H1 (cell line): ENCODE data around the gene POGZ. TPM values are rescaled to one million over a fixed set of nuclear protein-coding genes. Genes with fewer than 3 reads are reported as not detected.

Experiments
- CTCF ChIA-PET: fragments of 300-600 bp; sonication (Branson Sonifier 250); formaldehyde crosslinking; loops from one replicate; lab custom pipeline; 2021; ENCODE audit not compliant: partially characterized antibody; lab: Charles Lee
- POLR2A ChIA-PET: fragments of 300-600 bp; sonication (Branson Sonifier 250); formaldehyde crosslinking; loops from one replicate; lab custom pipeline; 2021; ENCODE audit warnings: inconsistent platforms; ENCODE audit not compliant: partially characterized antibody; lab: Charles Lee
- DNase-seq, 2 experiments: peaks; one replicate each; pipeline versions ENCODE4 v3.0.0 to v3.0.0-alpha.2; 2010 to 2022; ENCODE audit warnings: low spot score in 2 of 2, low read depth in 1 of 2, mixed read lengths in 1 of 2
- FAIRE-seq: peaks from 2 replicates; lab custom pipeline; 2011; peaks lifted over from hg19 to GRCh38; lab: Jason Lieb, UNC
- H2AFZ ChIP-seq: 2 replicates; pipeline ENCODE4 v1.8.1; 2012; ENCODE audit warnings: low read length, inconsistent platforms
- H2AK5ac ChIP-seq: 2 replicates; pipeline ENCODE4 v1.6.1; 2013; ENCODE audit warnings: low read depth, low read length
- H2BK120ac ChIP-seq: replicated peaks from 2 replicates; pipeline ENCODE3; 2013; ENCODE audit warnings: low read depth, low read length, inconsistent platforms
- H2BK12ac ChIP-seq: 2 replicates; pipeline ENCODE4 v1.6.1; 2013; ENCODE audit warnings: low read depth, low read length
- H2BK15ac ChIP-seq: 2 replicates; pipeline ENCODE4 v1.6.1; 2013; ENCODE audit warnings: low read length
- H2BK20ac ChIP-seq: 2 replicates; pipeline ENCODE4 v1.6.1; 2013; ENCODE audit warnings: low read length
- H2BK5ac ChIP-seq: 2 replicates; pipeline ENCODE4 v1.6.1; 2013; ENCODE audit warnings: low read depth, low read length
- H3K14ac ChIP-seq: 2 replicates; pipeline ENCODE4 v1.6.1; 2013; ENCODE audit warnings: inconsistent platforms; ENCODE audit not compliant: insufficient read length
- H3K18ac ChIP-seq: 2 replicates; pipeline ENCODE4 v1.6.1; 2013; ENCODE audit warnings: low read length; ENCODE audit errors: extremely low read depth
- H3K23ac ChIP-seq: 2 replicates; pipeline ENCODE4 v1.6.1; 2013; ENCODE audit warnings: inconsistent platforms; ENCODE audit not compliant: insufficient read length
- H3K23me2 ChIP-seq: 2 replicates; pipeline ENCODE4 v1.6.1; 2013; ENCODE audit warnings: low read depth, low read length
- H3K27ac ChIP-seq: 2 replicates; pipeline ENCODE4 v1.6.1; 2011; ENCODE audit warnings: low read depth, low read length, inconsistent platforms
- H3K27me3 ChIP-seq, 4 experiments: replicated peaks in 1 of 4; 1 replicate in 1 of 4; 2 replicates in 3 of 4; pipeline versions ENCODE4 v1.6.1 to v1.8.1; 2011 to 2013; ENCODE audit warnings: low read length in 3 of 4, mild to moderate bottlenecking in 3 of 4, inconsistent platforms in 2 of 4, mixed read lengths in 2 of 4, moderate library complexity in 1 of 4; ENCODE audit not compliant: control insufficient read depth in 3 of 4, insufficient read depth in 3 of 4; ENCODE audit errors: extremely low read depth in 1 of 4
- H3K36me3 ChIP-seq, 4 experiments: 2 replicates each; pipeline versions ENCODE4 v1.6.1 to v1.8.1; 2011 to 2013; ENCODE audit warnings: mild to moderate bottlenecking in 4 of 4, low read length in 3 of 4, moderate library complexity in 2 of 4, control low read depth in 1 of 4, inconsistent platforms in 1 of 4; ENCODE audit not compliant: insufficient read depth in 4 of 4, control insufficient read depth in 2 of 4
- H3K4ac ChIP-seq: replicated peaks from 2 replicates; pipeline ENCODE3; 2013; ENCODE audit warnings: low read length, low read depth, mixed read lengths, inconsistent platforms; ENCODE audit not compliant: insufficient read length
- H3K4me1 ChIP-seq, 4 experiments: replicated peaks in 1 of 4; 1 replicate in 1 of 4; 2 replicates in 3 of 4; pipeline versions ENCODE4 v1.6.1 to v1.8.1; 2011 to 2013; ENCODE audit warnings: low read length in 3 of 4, inconsistent platforms in 2 of 4, mixed read lengths in 1 of 4; ENCODE audit not compliant: insufficient read depth in 4 of 4, control insufficient read depth in 3 of 4
- H3K4me2 ChIP-seq, 2 experiments: 2 replicates each; pipeline versions ENCODE4 v1.6.1 to v1.8.1; 2011 to 2013; ENCODE audit warnings: low read depth in 2 of 2, low read length in 2 of 2, control low read depth in 1 of 2, inconsistent platforms in 1 of 2, mild to moderate bottlenecking in 1 of 2; ENCODE audit not compliant: insufficient read depth in 1 of 2
- H3K4me3 ChIP-seq, 4 experiments: fragments of 200-600, 300-600 bp in 1 of 4; sonication (generic), shearing (Covaris generic), sonication (Bioruptor Twin) in 1 of 4; 2 replicates each; pipeline versions ENCODE4 v1.5.1 to v1.8.1; 2011 to 2016; ENCODE audit warnings: low read length in 4 of 4, low read depth in 3 of 4, control low read depth in 2 of 4, inconsistent platforms in 2 of 4, mild to moderate bottlenecking in 2 of 4, mixed read lengths in 1 of 4, moderate library complexity in 1 of 4; ENCODE audit not compliant: insufficient read depth in 2 of 4; ENCODE audit errors: extremely low read depth in 1 of 4
- H3K56ac ChIP-seq: replicated peaks from 2 replicates; pipeline ENCODE3; 2013; ENCODE audit warnings: low read depth, mild to moderate bottlenecking, mixed read lengths, low read length, inconsistent platforms; ENCODE audit not compliant: insufficient read length
- H3K79me1 ChIP-seq: 2 replicates; pipeline ENCODE4 v1.6.1; 2013; ENCODE audit warnings: low read depth, low read length, control low read depth
- H3K79me2 ChIP-seq, 2 experiments: 2 replicates each; pipeline versions ENCODE4 v1.6.1 to v1.8.1; 2012 to 2013; ENCODE audit warnings: low read length in 2 of 2, mild to moderate bottlenecking in 2 of 2, inconsistent platforms in 1 of 2; ENCODE audit not compliant: insufficient read depth in 2 of 2, control insufficient read depth in 1 of 2
- H3K9ac ChIP-seq, 4 experiments: replicated peaks in 1 of 4; 1 replicate in 1 of 4; 2 replicates in 3 of 4; pipeline versions ENCODE4 v1.6.1 to v1.8.1; 2011 to 2013; ENCODE audit warnings: low read depth in 3 of 4, low read length in 3 of 4, control low read depth in 2 of 4, mild to moderate bottlenecking in 2 of 4, moderate library complexity in 2 of 4, inconsistent platforms in 1 of 4; ENCODE audit errors: extremely low read depth in 1 of 4
- H3K9me3 ChIP-seq, 2 experiments: 2 replicates each; pipeline versions ENCODE4 v1.6.1 to v1.8.1; 2012 to 2013; ENCODE audit warnings: mild to moderate bottlenecking in 2 of 2, moderate library complexity in 2 of 2, control low read depth in 1 of 2, inconsistent platforms in 1 of 2, low read depth in 1 of 2, low read length in 1 of 2, mixed read lengths in 1 of 2; ENCODE audit not compliant: insufficient read depth in 2 of 2
- H4K20me1 ChIP-seq, 2 experiments: replicated peaks in 1 of 2; 2 replicates each; pipeline versions ENCODE3 to v1.8.1; 2011 to 2013; ENCODE audit warnings: inconsistent platforms in 2 of 2, low read length in 2 of 2, mild to moderate bottlenecking in 1 of 2; ENCODE audit not compliant: insufficient read depth in 2 of 2, control insufficient read depth in 1 of 2
- H4K5ac ChIP-seq: 2 replicates; pipeline ENCODE4 v1.6.1; 2013; ENCODE audit warnings: low read length, low read depth, mixed read lengths, inconsistent platforms; ENCODE audit not compliant: insufficient read length
- H4K8ac ChIP-seq: 2 replicates; pipeline ENCODE4 v1.8.0; 2013; ENCODE audit warnings: mild to moderate bottlenecking, moderate library complexity, low read length, inconsistent platforms; ENCODE audit not compliant: insufficient read depth; ENCODE audit errors: extremely low read depth
- H4K91ac ChIP-seq: replicated peaks from 2 replicates; pipeline ENCODE3; 2013; ENCODE audit warnings: low read length, mixed read lengths, inconsistent platforms; ENCODE audit not compliant: insufficient read length
- ATF2 ChIP-seq: IDR thresholded peaks from 2 replicates; pipeline ENCODE4 v1.6.1; 2012; ENCODE audit warnings: low read length, inconsistent platforms
- CBX5 ChIP-seq: fragments of 300-800, 300-1000 bp; sonication (generic); IDR thresholded peaks from 2 replicates; pipeline ENCODE4 v1.7.1; 2016; ENCODE audit warnings: antibody characterized with exemption, low read length, low read depth
- CEBPB ChIP-seq: IDR thresholded peaks from 2 replicates; pipeline ENCODE4 v1.6.1; 2012; ENCODE audit warnings: low read depth, low read length
- EZH2 ChIP-seq: fragments of 200-600 bp; sonication (generic); IDR thresholded peaks from 2 replicates; pipeline ENCODE4 v1.7.1; 2012; ENCODE audit warnings: low read depth, mild to moderate bottlenecking, moderate library complexity, low read length, inconsistent platforms; ENCODE audit not compliant: severe bottlenecking
- GABPA ChIP-seq: IDR thresholded peaks from 2 replicates; pipeline ENCODE4 v1.6.1; 2011; ENCODE audit warnings: mild to moderate bottlenecking, low read length, moderate library complexity, borderline replicate concordance; ENCODE audit not compliant: insufficient read depth
- KDM4A ChIP-seq: IDR thresholded peaks from one replicate; pipeline ENCODE4 v1.7.1; 2012; ENCODE audit warnings: low read depth, mild to moderate bottlenecking, moderate library complexity, low read length, inconsistent platforms; ENCODE audit not compliant: severe bottlenecking
- NRF1 ChIP-seq: IDR thresholded peaks from 2 replicates; pipeline ENCODE4 v1.6.1; 2011; ENCODE audit warnings: mild to moderate bottlenecking, low read depth, low read length, improper control_type of control experiment
- PHF8 ChIP-seq: fragments of 200-600 bp; sonication (generic); conservative IDR thresholded peaks from 2 replicates; pipeline ENCODE4 v1.7.1; 2012; ENCODE audit warnings: low read depth, mild to moderate bottlenecking, inconsistent platforms, low read length, moderate library complexity
- RFX5 ChIP-seq: IDR thresholded peaks from 2 replicates; pipeline ENCODE4 v1.6.1; 2011; ENCODE audit warnings: low read depth, low read length, improper control_type of control experiment, borderline replicate concordance
- TAF7 ChIP-seq: optimal IDR thresholded peaks from 2 replicates; pipeline ENCODE3; 2011; ENCODE audit warnings: low read depth, mild to moderate bottlenecking, inconsistent platforms, low read length, moderate library complexity, borderline replicate concordance
- TBP ChIP-seq: IDR thresholded peaks from 2 replicates; pipeline ENCODE4 v1.6.1; 2011; ENCODE audit warnings: low read depth, low read length, improper control_type of control experiment
- WGBS, 2 experiments: shearing (Covaris generic) in 1 of 2; methylation state at CpG; one replicate each; pipeline versions ENCODE4 v1.1.6 to v1.1.7; 2013 to 2015; ENCODE audit warnings: low lambda C conversion rate in 2 of 2, mixed read lengths in 2 of 2, inconsistent platforms in 1 of 2, low coverage in 1 of 2, missing lambda C conversion rate in 1 of 2; ENCODE audit not compliant: insufficient replicate concordance in 2 of 2, insufficient coverage in 1 of 2, insufficient read length in 1 of 2; ENCODE audit errors: extremely low coverage in 1 of 2, missing lambda C conversion rate in 1 of 2; 5-methylcytosine and 5-hydroxymethylcytosine counted together
- polyA plus RNA-seq, 7 experiments: library from polyadenylated mRNA; depleted of rRNA in 3 of 7; stranded (reverse) in 5 of 7; unstranded in 2 of 7; fragments of >200 nt in 5 of 7; fragments of 200-250 nt in 2 of 7; gene quantifications; 1 replicate in 5 of 7; 2 replicates in 1 of 7; 4 replicates in 1 of 7; pipeline versions ENCODE4 v1.2.1 to v1.2.3, GENCODE V29; 2011 to 2013; ENCODE audit warnings: missing spikeins in 2 of 7, mixed read lengths in 2 of 7
- total RNA-seq: library from RNA; stranded (reverse); fragmentation: NEBNext Ultra II Directional; extraction: Animal tissue kit (Norgen Biotek cat#: 25700); gene quantifications from 2 replicates; pipeline ENCODE4 v1.2.1, GENCODE V29; 2021

POGZ gene
- total and polyA plus RNA-seq, 2 of the 8 experiments (the other 6 are each of a cell fraction or from before 2014, with no cell fraction given) = 66.4 to 105 TPM

- Histone ChIP-seq H3K9ac (no peak overlapping the region), H2BK5ac (no peak overlapping the region), H2BK15ac (no peak overlapping the region), H4K91ac (no peak overlapping the region), H3K79me2 (peaks cover 31 to 100% of the 10 kb centered on the region in 2 experiments), H3K18ac (no peak overlapping the region), H2AFZ (no peak overlapping the region), H3K23me2 (no peaks in the 10 kb centered on the region), H2BK120ac (no peak overlapping the region), H3K4me2 (no peak overlapping the region), H3K4me3 (no peak overlapping the region), H3K23ac (no peak overlapping the region), H3K9me3 (no peaks in the 10 kb centered on the region), H3K36me3 (peaks cover 0 to 6% (median 5%) of the 10 kb centered on the region in 4 experiments; a peak in 2 of 8 replicates), H3K56ac (no peak overlapping the region), H3K79me1 (peaks cover 2% of the 10 kb centered on the region), H4K20me1 (peaks cover 7 to 10% of the 10 kb centered on the region in 2 experiments), H2BK20ac (no peak overlapping the region), H3K14ac (no peak overlapping the region), H3K4ac (no peak overlapping the region), H3K27me3 (no peaks in the 10 kb centered on the region), H2BK12ac (no peak overlapping the region; the same call in 1 of the 2 replicates), H2AK5ac (no peak overlapping the region), H3K4me1 (no peaks in the 10 kb centered on the region), H4K8ac (no peak overlapping the region), H4K5ac (no peak overlapping the region), H3K27ac (no peak overlapping the region)
- WGBS, 2 experiments = 75% methylated on average over 4 of the region's 4 CpGs; no CpG with 5 or more reads in 1 of the 2 experiments
- ChIA-PET CTCF (interaction anchor here (0.6 to 1.5 kb wide), 13 partner anchors 10 to 118 kb away, joined by 3 to 7 read pairs (median 3); no protein-coding TSS in a partner anchor), POLR2A (interaction anchor here (1.2 kb wide), 1 partner anchor 85 kb away, joined by 3 read pairs; no protein-coding TSS in a partner anchor)
- FAIRE-seq = no peak
- DNase-seq = no peak
- TF ChIP-seq RFX5 = no peak
- no peak for TF ChIP-seq EZH2
- no peak for TF ChIP-seq KDM4A
- TF ChIP-seq CEBPB = no peak
- TF ChIP-seq NRF1 = no peak
- TF ChIP-seq ATF2 = no peak
- no peak for TF ChIP-seq TBP
- TF ChIP-seq TAF7 = no peak
- no peak for TF ChIP-seq GABPA
- no peak for TF ChIP-seq CBX5
- TF ChIP-seq PHF8 = no peak
Measured at GRCh38 chr1:151444783-151445177, 14.5 kb downstream of the POGZ start.
